ENCODE measurements around the gene ERBB2. TPM values are rescaled to one million over a fixed set of nuclear protein-coding genes. Genes with fewer than 3 reads are reported as not detected.

Gene ERBB2
- total RNA-seq, 1 experiment from 2014 or later: 4,830 TPM

DNA sequence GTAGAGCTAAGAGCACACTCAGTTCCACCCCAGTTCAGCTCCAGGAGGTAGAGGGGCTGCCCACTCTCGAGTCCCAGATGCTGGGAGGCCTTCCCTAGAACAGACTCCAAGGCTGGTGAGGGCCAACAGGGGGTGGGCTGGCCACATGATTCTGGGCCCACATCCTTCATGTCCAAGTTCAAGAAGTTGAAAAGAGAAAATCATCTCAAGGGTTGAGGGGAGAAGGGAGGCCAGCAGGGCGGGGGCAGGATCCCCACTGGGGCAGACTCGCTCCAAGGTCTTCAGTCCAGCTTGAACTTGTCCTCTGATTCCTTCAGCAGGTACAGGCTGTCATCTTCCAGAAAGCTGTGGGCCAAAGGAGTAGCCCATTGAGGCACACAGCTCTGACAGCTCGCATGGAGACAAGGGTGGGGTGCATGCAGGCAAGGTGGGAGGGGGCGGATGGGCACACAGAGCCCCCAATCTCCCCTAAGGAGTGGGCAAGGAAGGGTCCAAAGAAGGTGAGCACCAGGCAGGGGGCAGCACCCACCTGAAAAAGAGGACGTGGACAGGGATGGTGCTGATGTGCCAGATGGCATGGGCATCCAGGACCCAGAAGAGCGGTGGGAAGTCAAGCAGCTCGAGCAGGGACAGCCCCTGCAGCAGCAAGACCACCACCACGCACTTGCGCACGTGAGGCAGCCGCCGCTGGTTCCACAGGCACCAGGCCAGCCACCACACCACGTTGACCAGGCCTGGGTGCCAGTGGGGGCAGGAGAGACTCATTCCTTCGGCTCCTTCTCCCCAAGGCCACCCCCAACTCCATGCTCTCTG lies 27.1 kb upstream of the ERBB2 start:
- Mint-ChIP-seq H3K27ac (ENCODE audit: unreplicated experiment) (peak overlapping the region; percentile 1), H3K36me3 (ENCODE audit: insufficient read depth, unreplicated experiment) (peaks cover 75% of the 10 kb centered on the region), H3K27me3 (ENCODE audit: unreplicated experiment) (peaks cover 42% of the 10 kb centered on the region), H3K9me3 (ENCODE audit: low read depth, unreplicated experiment) (no peaks in the 10 kb centered on the region), H3K4me3 (ENCODE audit: low read depth, unreplicated experiment) (no peak overlapping the region), H3K4me1 (ENCODE audit: low read depth, unreplicated experiment) (peaks cover 70% of the 10 kb centered on the region)
- intact Hi-C loops (cut with micrococcal nuclease; ENCODE audit: unreplicated experiment): loop anchor here (1.0 kb wide), 7 partner anchors 38 to 287 kb away; no protein-coding TSS in a partner anchor
- peak; percentile 89 for DNase-seq
- BruUV-seq (replicated peaks): no TSS peak
- TF ChIP-seq, protein P1, sequence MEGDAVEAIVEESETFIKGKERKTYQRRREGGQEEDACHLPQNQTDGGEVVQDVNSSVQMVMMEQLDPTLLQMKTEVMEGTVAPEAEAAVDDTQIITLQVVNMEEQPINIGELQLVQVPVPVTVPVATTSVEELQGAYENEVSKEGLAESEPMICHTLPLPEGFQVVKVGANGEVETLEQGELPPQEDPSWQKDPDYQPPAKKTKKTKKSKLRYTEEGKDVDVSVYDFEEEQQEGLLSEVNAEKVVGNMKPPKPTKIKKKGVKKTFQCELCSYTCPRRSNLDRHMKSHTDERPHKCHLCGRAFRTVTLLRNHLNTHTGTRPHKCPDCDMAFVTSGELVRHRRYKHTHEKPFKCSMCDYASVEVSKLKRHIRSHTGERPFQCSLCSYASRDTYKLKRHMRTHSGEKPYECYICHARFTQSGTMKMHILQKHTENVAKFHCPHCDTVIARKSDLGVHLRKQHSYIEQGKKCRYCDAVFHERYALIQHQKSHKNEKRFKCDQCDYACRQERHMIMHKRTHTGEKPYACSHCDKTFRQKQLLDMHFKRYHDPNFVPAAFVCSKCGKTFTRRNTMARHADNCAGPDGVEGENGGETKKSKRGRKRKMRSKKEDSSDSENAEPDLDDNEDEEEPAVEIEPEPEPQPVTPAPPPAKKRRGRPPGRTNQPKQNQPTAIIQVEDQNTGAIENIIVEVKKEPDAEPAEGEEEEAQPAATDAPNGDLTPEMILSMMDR (IDR thresholded peaks at IDR 0.05; ENCODE audit: unreplicated experiment): no peak
- CTCF ChIA-PET: interaction anchor here (0.6 to 161.2 kb wide), 33 partner anchors 42 to 862 kb away, joined by 3 to 42089 read pairs (median 13); partner anchors contain the start of genes CDK12, ERBB2, GRB7 and GSDMA

DNA sequence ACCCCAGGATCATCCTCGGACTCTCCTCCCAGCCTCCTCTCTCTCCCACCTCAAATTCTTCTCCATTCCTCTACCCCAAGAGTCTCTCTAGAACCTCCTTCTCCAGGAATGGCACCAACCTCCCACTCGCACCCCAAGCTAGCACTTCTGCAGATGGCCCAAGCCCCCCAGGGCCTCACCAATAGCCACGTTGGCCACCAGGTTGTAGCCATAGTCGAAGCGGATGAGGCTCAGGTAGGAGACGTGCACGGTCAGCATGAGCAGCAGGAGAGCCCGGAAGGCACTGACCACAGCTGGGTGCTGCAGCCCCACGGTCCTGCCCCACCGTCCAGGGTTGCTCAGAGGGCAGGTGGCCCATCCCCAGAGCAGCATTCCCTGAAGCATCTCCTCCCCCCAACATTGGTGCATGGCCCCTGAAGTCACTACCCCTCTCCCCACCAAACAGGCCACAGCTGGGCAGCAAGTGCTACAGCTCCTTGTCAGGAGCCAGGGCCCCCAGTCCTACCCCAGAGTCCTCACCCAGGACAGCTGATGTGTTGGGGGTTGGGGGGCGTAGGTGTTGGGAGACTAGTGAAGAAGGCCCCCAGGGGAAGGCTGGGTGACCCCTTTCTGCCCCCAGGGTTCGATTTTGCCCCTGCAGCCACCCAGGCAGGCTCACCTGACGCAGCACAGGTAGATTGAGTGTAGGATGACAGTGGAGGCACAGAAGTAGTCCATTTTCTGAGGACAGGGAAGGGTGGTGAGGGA lies 26.4 kb upstream of the ERBB2 start:
- DNase-seq: peak; percentile 87
- TF ChIP-seq, protein P1 (IDR thresholded peaks at IDR 0.05; ENCODE audit: unreplicated experiment): no peak
- Mint-ChIP-seq H3K27ac (ENCODE audit: unreplicated experiment) (peak overlapping the region; percentile 1), H3K4me3 (ENCODE audit: low read depth, unreplicated experiment) (no peak overlapping the region), H3K4me1 (ENCODE audit: low read depth, unreplicated experiment) (peaks cover 73% of the 10 kb centered on the region), H3K27me3 (ENCODE audit: unreplicated experiment) (peaks cover 35% of the 10 kb centered on the region), H3K9me3 (ENCODE audit: low read depth, unreplicated experiment) (no peaks in the 10 kb centered on the region), H3K36me3 (ENCODE audit: insufficient read depth, unreplicated experiment) (peaks cover 75% of the 10 kb centered on the region)
- intact Hi-C loops (cut with micrococcal nuclease; ENCODE audit: unreplicated experiment): no loop called here
- no TSS peak for BruUV-seq (replicated peaks)
- CTCF ChIA-PET: interaction anchor here (0.6 to 161.2 kb wide), 20 partner anchors 41 to 745 kb away, joined by 3 to 42089 read pairs (median 22); partner anchors contain the start of genes ERBB2, GRB7, GSDMA and GSDMB

DNA sequence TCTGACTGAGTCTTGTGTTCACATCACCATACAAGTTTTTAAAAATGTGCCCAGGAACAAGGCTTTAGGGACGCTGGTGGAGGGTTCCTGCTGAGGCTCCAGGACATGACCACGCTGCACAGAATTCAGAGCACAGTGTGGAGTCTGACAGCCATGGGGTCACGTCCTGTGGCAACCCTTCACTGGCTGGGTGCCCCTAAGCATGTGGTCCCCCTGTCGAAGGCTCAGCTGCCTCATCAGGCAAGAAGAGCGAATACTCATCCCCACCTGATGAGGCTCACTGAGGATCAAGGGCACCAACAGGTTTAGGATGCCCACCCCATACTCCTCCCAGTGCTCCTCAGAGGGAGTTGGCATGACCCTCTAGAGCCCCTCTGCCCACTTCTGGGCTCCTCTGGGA lies 25.7 kb upstream of the ERBB2 start:
- Mint-ChIP-seq H3K4me1 (ENCODE audit: low read depth, unreplicated experiment) (peaks cover 74% of the 10 kb centered on the region), H3K27me3 (ENCODE audit: unreplicated experiment) (peaks cover 28% of the 10 kb centered on the region), H3K4me3 (ENCODE audit: low read depth, unreplicated experiment) (no peak overlapping the region), H3K9me3 (ENCODE audit: low read depth, unreplicated experiment) (no peaks in the 10 kb centered on the region), H3K27ac (ENCODE audit: unreplicated experiment) (peak overlapping the region; percentile 1), H3K36me3 (ENCODE audit: insufficient read depth, unreplicated experiment) (peaks cover 79% of the 10 kb centered on the region)
- TF ChIP-seq, protein P1 (IDR thresholded peaks at IDR 0.05; ENCODE audit: unreplicated experiment): no peak
- intact Hi-C loops (cut with micrococcal nuclease; ENCODE audit: unreplicated experiment): no loop called here
- peak; percentile 86 for DNase-seq
- no TSS peak for BruUV-seq (replicated peaks)
- CTCF ChIA-PET: interaction anchor here (0.7 to 161.2 kb wide), 33 partner anchors 41 to 946 kb away, joined by 3 to 42089 read pairs (median 16); partner anchors contain the start of genes ERBB2, GRB7, GSDMA and GSDMB

DNA sequence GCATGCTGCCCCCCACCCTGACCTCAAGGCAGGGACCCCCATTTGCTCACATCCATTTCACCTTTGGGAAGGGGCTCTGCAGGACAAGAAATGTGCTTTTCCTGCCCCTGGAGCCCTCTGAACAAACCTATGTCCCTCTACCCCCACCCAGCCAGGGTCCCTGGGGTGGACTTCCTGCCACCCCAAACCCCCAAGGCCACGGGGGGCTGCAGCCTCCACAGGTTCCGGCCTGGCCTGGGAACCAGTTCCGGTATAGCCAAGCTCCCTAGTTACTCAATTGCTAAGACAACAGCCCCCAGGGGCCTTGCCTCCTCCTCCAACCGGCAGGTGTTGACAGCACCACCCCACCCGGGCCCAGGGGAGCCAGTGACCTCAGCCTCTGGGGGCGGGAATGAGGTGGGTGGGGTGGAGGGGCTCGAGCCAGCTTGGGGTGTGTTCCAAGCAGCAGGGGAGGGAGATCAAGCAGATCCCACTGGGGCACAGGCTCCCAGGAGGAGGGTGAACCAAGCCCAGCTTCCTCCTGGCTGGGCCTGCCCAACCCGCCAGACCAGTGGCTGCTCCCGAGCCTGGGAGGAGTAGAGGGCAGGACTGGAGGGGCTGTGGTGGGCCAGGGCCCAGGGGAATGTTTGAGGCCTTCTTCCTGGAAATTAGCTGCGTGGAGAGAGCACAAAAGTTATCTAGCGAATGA lies 25.0 kb upstream of the ERBB2 start:
- TF ChIP-seq, protein P1 (IDR thresholded peaks at IDR 0.05; ENCODE audit: unreplicated experiment): no peak
- intact Hi-C loops (cut with micrococcal nuclease; ENCODE audit: unreplicated experiment): no loop called here
- Mint-ChIP-seq H3K27me3 (ENCODE audit: unreplicated experiment) (peaks cover 21% of the 10 kb centered on the region), H3K27ac (ENCODE audit: unreplicated experiment) (peak overlapping the region; percentile 62), H3K4me1 (ENCODE audit: low read depth, unreplicated experiment) (peaks cover 81% of the 10 kb centered on the region), H3K4me3 (ENCODE audit: low read depth, unreplicated experiment) (peak overlapping the region; percentile 19), H3K9me3 (ENCODE audit: low read depth, unreplicated experiment) (no peaks in the 10 kb centered on the region), H3K36me3 (ENCODE audit: insufficient read depth, unreplicated experiment) (peaks cover 82% of the 10 kb centered on the region)
- DNase-seq: peak; percentile 100
- BruUV-seq (replicated peaks): no TSS peak
- CTCF ChIA-PET: interaction anchor here (0.6 to 161.2 kb wide), 63 partner anchors 40 to 1398 kb away, joined by 3 to 42089 read pairs (median 6); partner anchors contain the start of genes CDK12, ERBB2, GRB7 and GSDMA

All from Calu3 (cell line).